ENCODE measurements around the gene DGCR6L. TPM values are rescaled to one million over a fixed set of nuclear protein-coding genes. Genes with fewer than 3 reads are reported as not detected.
"Not testable (repeated sequence)": the region's sequence is repeated elsewhere in the genome, so short reads cannot be mapped to it uniquely, and the experiment has no call there.

Gene DGCR6L
- total RNA-seq, 2 donors from 2014 or later, result 101 to 109 TPM

- intact Hi-C loops (cut with DNase I), result no loop called here
Measured at GRCh38 chr22:20276468-20276867, 43.4 kb downstream of the DGCR6L start.

GRCh38 chr22:20275836-20276235 is 44.0 kb downstream of the DGCR6L start:
- no peaks in the 10 kb centered on the region for H3K4me1 ChIP-seq (replicated peaks)
- H3K4me3 ChIP-seq, result no peak overlapping the region
- H3K27me3 ChIP-seq (replicated peaks; ENCODE audit: insufficient read depth), result no peaks in the 10 kb centered on the region
- no peaks in the 10 kb centered on the region for H3K9me3 ChIP-seq
- TF ChIP-seq POLR2AphosphoS5 (IDR thresholded peaks at IDR 0.05) (no peak), POLR2A (IDR thresholded peaks at IDR 0.05) (no peak), CTCF (IDR thresholded peaks at IDR 0.05) (no peak)
- WGBS, result 96% methylated on average over 13 of the region's 13 CpGs
- no peak for DNase-seq (ENCODE audit: low spot score)
- intact Hi-C loops (cut with DNase I), result no loop called here
- H3K27ac ChIP-seq, result no peak overlapping the region
- H3K36me3 ChIP-seq, result no peaks in the 10 kb centered on the region

More at GRCh38 chr22:20276468-20276867, 43.4 kb downstream of the DGCR6L start:
- no peak overlapping the region for H3K27ac ChIP-seq
- H3K4me1 ChIP-seq (replicated peaks), result no peaks in the 10 kb centered on the region
- H3K27me3 ChIP-seq (replicated peaks; ENCODE audit: insufficient read depth), result no peaks in the 10 kb centered on the region
- TF ChIP-seq POLR2AphosphoS5 (IDR thresholded peaks at IDR 0.05), result no peak
- no peak for TF ChIP-seq CTCF (IDR thresholded peaks at IDR 0.05)
- TF ChIP-seq POLR2A (IDR thresholded peaks at IDR 0.05), result no peak
- WGBS, result 78% methylated on average over 7 of the region's 7 CpGs
- H3K4me3 ChIP-seq, result no peak overlapping the region
- H3K9me3 ChIP-seq, result no peaks in the 10 kb centered on the region
- H3K36me3 ChIP-seq, result no peaks in the 10 kb centered on the region
- DNase-seq (ENCODE audit: low spot score), result no peak

- DNase-seq (ENCODE audit: low spot score); H3K4me1 ChIP-seq (replicated peaks); H3K27me3 ChIP-seq (replicated peaks; ENCODE audit: insufficient read depth); H3K4me3 ChIP-seq; H3K27ac ChIP-seq; intact Hi-C loops (cut with DNase I); H3K36me3 ChIP-seq; H3K9me3 ChIP-seq: not testable (repeated sequence)
- WGBS, result 83% methylated on average over 7 of the region's 7 CpGs
Measured at GRCh38 chr22:20275325-20275724, 44.5 kb downstream of the DGCR6L start.

GRCh38 chr22:20274374-20274773 is 45.5 kb downstream of the DGCR6L start:
- H3K4me1 ChIP-seq (replicated peaks); DNase-seq (ENCODE audit: low spot score); H3K9me3 ChIP-seq; H3K27me3 ChIP-seq (replicated peaks; ENCODE audit: insufficient read depth); H3K36me3 ChIP-seq; intact Hi-C loops (cut with DNase I); H3K27ac ChIP-seq; H3K4me3 ChIP-seq: not testable (repeated sequence)
- WGBS, result 94% methylated on average over 6 of the region's 10 CpGs

GRCh38 chr22:20273758-20274181 is 46.1 kb downstream of the DGCR6L start:
- DNase-seq (ENCODE audit: low spot score), result no peak
- H3K27ac ChIP-seq, result no peak overlapping the region
- no peaks in the 10 kb centered on the region for H3K27me3 ChIP-seq (replicated peaks; ENCODE audit: insufficient read depth)
- 63% methylated on average over 10 of the region's 12 CpGs for WGBS
- TF ChIP-seq CTCF (IDR thresholded peaks at IDR 0.05), result no peak
- no peak for TF ChIP-seq POLR2AphosphoS5 (IDR thresholded peaks at IDR 0.05)
- no peak for TF ChIP-seq POLR2A (IDR thresholded peaks at IDR 0.05)
- no peaks in the 10 kb centered on the region for H3K9me3 ChIP-seq
- H3K4me3 ChIP-seq, result no peak overlapping the region
- H3K4me1 ChIP-seq (replicated peaks), result no peaks in the 10 kb centered on the region
- intact Hi-C loops (cut with DNase I), result no loop called here
- no peaks in the 10 kb centered on the region for H3K36me3 ChIP-seq

- Histone ChIP-seq H3K9me3 (no peaks in the 10 kb centered on the region), H3K27me3 (replicated peaks; ENCODE audit: insufficient read depth) (no peaks in the 10 kb centered on the region), H3K36me3 (no peaks in the 10 kb centered on the region), H3K4me1 (replicated peaks) (no peaks in the 10 kb centered on the region), H3K27ac (no peak overlapping the region), H3K4me3 (no peak overlapping the region)
- TF ChIP-seq POLR2A (IDR thresholded peaks at IDR 0.05) (no peak), POLR2AphosphoS5 (IDR thresholded peaks at IDR 0.05) (no peak), CTCF (IDR thresholded peaks at IDR 0.05) (no peak)
- no peak for DNase-seq (ENCODE audit: low spot score)
- intact Hi-C loops (cut with DNase I), result no loop called here
- WGBS, result 88% methylated on average over 13 of the region's 13 CpGs
Measured at GRCh38 chr22:20272700-20273099, 47.2 kb downstream of the DGCR6L start.
